Activated T-cell treated with anti-CD3 and anti-CD28 coated beads, Interleukin-2, amount 50 U/mL, for 48 hours (primary cell): Measurements from ENCODE around the gene FAM53B.

Experiments used
- DNase-seq, 2 experiments: peaks; one replicate each; pipeline ENCODE4 v3.0.0-alpha.2; 2020

FAM53B gene

GRCh38 chr10:124676416-124677062, 67.6 kb downstream of the FAM53B start:
- DNase-seq, result no peak

GRCh38 chr10:124675824-124676223, 68.4 kb downstream of the FAM53B start:
- DNase-seq, result no peak

GRCh38 chr10:124675261-124675660, 68.9 kb downstream of the FAM53B start:
- DNase-seq, result no peak

GRCh38 chr10:124674768-124675222, 69.4 kb downstream of the FAM53B start:
- no peak for DNase-seq

GRCh38 chr10:124672181-124672638, 72.0 kb downstream of the FAM53B start:
- no peak for DNase-seq

- no peak for DNase-seq
These were observed 72.6 kb downstream of the FAM53B start for GRCh38 chr10:124671486-124672075.

GRCh38 chr10:124670849-124671248, 73.3 kb downstream of the FAM53B start:
- DNase-seq, result no peak

GRCh38 chr10:124669824-124670654, 74.1 kb downstream of the FAM53B start:
- DNase-seq, result no peak

GRCh38 chr10:124669141-124669823, 74.9 kb downstream of the FAM53B start:
- DNase-seq, result no peak

- no peak for DNase-seq
These were observed 75.6 kb downstream of the FAM53B start for GRCh38 chr10:124668517-124669051.

- no peak for DNase-seq
These were observed 76.5 kb downstream of the FAM53B start for GRCh38 chr10:124667425-124668345.

- no peak for DNase-seq
These were observed 77.7 kb downstream of the FAM53B start for GRCh38 chr10:124666494-124666893.

GRCh38 chr10:124665980-124666379, 78.2 kb downstream of the FAM53B start:
- DNase-seq, result no peak

GRCh38 chr10:124665558-124665957, 78.6 kb downstream of the FAM53B start:
- DNase-seq, result no peak

- DNase-seq, result no peak
These were observed 79.1 kb downstream of the FAM53B start for GRCh38 chr10:124665091-124665490.

GRCh38 chr10:124663766-124664360, 80.3 kb downstream of the FAM53B start:
- DNase-seq, result no peak

- no peak for DNase-seq
These were observed 81.0 kb downstream of the FAM53B start for GRCh38 chr10:124663228-124663627.

GRCh38 chr10:124661660-124662180, 82.5 kb downstream of the FAM53B start:
- no peak for DNase-seq

- DNase-seq, result no peak
These were observed 83.6 kb downstream of the FAM53B start for GRCh38 chr10:124660404-124661125.

GRCh38 chr10:124659380-124659779, 84.8 kb downstream of the FAM53B start:
- no peak for DNase-seq
